ENCODE results near the gene CHRNE. TPM values are rescaled to one million over a fixed set of nuclear protein-coding genes. Genes with fewer than 3 reads are reported as not detected.
A peak's percentile ranks its signal among the peaks of the same experiment; 100 is the strongest.

The CHRNE gene
- total RNA-seq, 4 donors from 2014 or later = 0.53 to 5.2 (median 3.6) TPM

- WGBS, 2 donors = 1% methylated on average over 27 to 29 of the region's 29 CpGs
- no peak for TF ChIP-seq POLR2A (IDR thresholded peaks at IDR 0.05)
- no peak for TF ChIP-seq CTCF (IDR thresholded peaks at IDR 0.05)
- intact Hi-C loops (cut with DNase I; ENCODE audit: low total_unique reads) = no loop called here
- DNase-seq (ENCODE audit: low spot score in 2 of 2) = peak; percentile 84 to 96
- H3K4me3 ChIP-seq (ENCODE audit: low read depth, poor library complexity, severe bottlenecking) = peak overlapping the region; percentile 81
These were observed 37.8 kb upstream of the CHRNE start for GRCh38 chr17:4940555-4941318.

- intact Hi-C loops (cut with DNase I; ENCODE audit: low total_unique reads) = no loop called here
- TF ChIP-seq POLR2A (IDR thresholded peaks at IDR 0.05) (no peak), CTCF (IDR thresholded peaks at IDR 0.05) (no peak)
- WGBS, 2 donors = 0% methylated on average over 70 to 72 of the region's 72 CpGs
- peak within 1 kb of the TSS; percentile 81 for H3K4me3 ChIP-seq (ENCODE audit: low read depth, poor library complexity, severe bottlenecking)
- DNase-seq (ENCODE audit: low spot score in 2 of 2) = peak; percentile 98 to 99
These were observed 37.1 kb upstream of the CHRNE start, which contains the start of the genes RNF167 and SLC25A11 for GRCh38 chr17:4939796-4940554. Gene RNF167, plus strand, starts transcription at chr17:4940268. Its CDS starts 642 bp downstream, at chr17:4940910. Gene SLC25A11, minus strand, starts transcription at chr17:4940046. Its CDS starts 136 bp downstream, at chr17:4939910.

GRCh38 chr17:4939546-4939795, 36.6 kb upstream of the CHRNE start:
- H3K4me3 ChIP-seq (ENCODE audit: low read depth, poor library complexity, severe bottlenecking) = peak overlapping the region; percentile 81
- TF ChIP-seq CTCF (IDR thresholded peaks at IDR 0.05) (no peak), POLR2A (IDR thresholded peaks at IDR 0.05) (no peak)
- 0% methylated on average over 14 to 16 of the region's 16 CpGs for whole genome bisulfite sequencing, 2 donors
- DNase-seq (ENCODE audit: low spot score in 2 of 2) = peak in 1 of 2 donors; percentile 91
- intact Hi-C loops (cut with DNase I; ENCODE audit: low total_unique reads) = no loop called here

GRCh38 chr17:4938688-4939545, 36.0 kb upstream of the CHRNE start:
- 55 to 60% methylated on average over 16 to 19 of the region's 19 CpGs for WGBS, 2 donors
- intact Hi-C loops (cut with DNase I; ENCODE audit: low total_unique reads) = no loop called here
- no peak for TF ChIP-seq CTCF (IDR thresholded peaks at IDR 0.05)
- no peak for DNase-seq (ENCODE audit: low spot score in 2 of 2)
- H3K4me3 ChIP-seq (ENCODE audit: low read depth, poor library complexity, severe bottlenecking) = peak overlapping the region; percentile 81

GRCh38 chr17:4938069-4938491, 35.2 kb upstream of the CHRNE start:
- no peak for DNase-seq (ENCODE audit: low spot score in 2 of 2)
- TF ChIP-seq CTCF (IDR thresholded peaks at IDR 0.05) (no peak), POLR2A (IDR thresholded peaks at IDR 0.05) (no peak)
- intact Hi-C loops (cut with DNase I; ENCODE audit: low total_unique reads) = no loop called here
- WGBS, 2 donors = 83 to 88% methylated on average over 11 of the region's 11 CpGs
- no peak overlapping the region for H3K4me3 ChIP-seq (ENCODE audit: low read depth, poor library complexity, severe bottlenecking)

All from lower leg skin (tissue), 4 donors.